Kidney (tissue), 14 donors: Measurements from ENCODE around the gene MSL3. TPM values are rescaled to one million over a fixed set of nuclear protein-coding genes. Genes with fewer than 3 reads are reported as not detected.

Experiments
- DNase-seq, 5 donors: peaks; one replicate each; pipeline ENCODE4 v3.0.0-alpha.2; 2013 to 2020
- FAIRE-seq: peaks from 2 replicates; lab custom pipeline; 2012; peaks lifted over from hg19 to GRCh38; lab: Jason Lieb, UNC
- H3K27ac ChIP-seq, 2 donors: one replicate each; pipeline ENCODE4 v1.7.0; 2013; ENCODE audit warnings: low read depth in 2 of 2, low read length in 2 of 2, inconsistent platforms in 1 of 2
- H3K27me3 ChIP-seq: one replicate; pipeline ENCODE4 v1.7.1; 2013; ENCODE audit warnings: low read length, inconsistent platforms; ENCODE audit not compliant: control insufficient read depth, insufficient read depth
- H3K36me3 ChIP-seq, 3 donors: one replicate each; pipeline versions ENCODE4 v1.7.0 to v1.7.1; 2013; ENCODE audit warnings: low read length in 3 of 3, control low read depth in 1 of 3, inconsistent platforms in 1 of 3; ENCODE audit not compliant: insufficient read depth in 3 of 3, control insufficient read depth in 2 of 3
- H3K4me1 ChIP-seq, 3 donors: one replicate each; pipeline versions ENCODE4 v1.7.0 to v1.7.1; 2013; ENCODE audit warnings: low read length in 3 of 3, inconsistent platforms in 1 of 3, low read depth in 1 of 3; ENCODE audit not compliant: control insufficient read depth in 2 of 3, insufficient read depth in 2 of 3
- H3K4me3 ChIP-seq, 3 donors: one replicate each; pipeline versions ENCODE4 v1.7.0 to v1.8.1; 2013; ENCODE audit warnings: low read length in 3 of 3, control low read depth in 1 of 3, inconsistent platforms in 1 of 3
- H3K9ac ChIP-seq, 3 donors: one replicate each; pipeline versions ENCODE4 v1.7.0 to v1.7.1; 2013; ENCODE audit warnings: low read length in 3 of 3, control low read depth in 1 of 3, inconsistent platforms in 1 of 3
- H3K9me3 ChIP-seq, 3 donors: one replicate each; pipeline versions ENCODE4 v1.7.0 to v1.7.1; 2013; ENCODE audit warnings: low read length in 3 of 3, control low read depth in 1 of 3, inconsistent platforms in 1 of 3; ENCODE audit not compliant: control insufficient read depth in 2 of 3, insufficient read depth in 1 of 3
- intact Hi-C: fragments of 100-400 bp; cut with DNase I; formaldehyde crosslinking; loops from one replicate; pipeline ENCODE4 v1.11.1; 2022
- polyA plus RNA-seq: library from polyadenylated mRNA; stranded (reverse); fragments of 350-450 nt; fragmentation: Illumina TruSeq; extraction: RNeasy Lipid Tissue Mini Kit (QIAGEN cat#74804); gene quantifications from one replicate; pipeline ENCODE4 v1.2.3, GENCODE V29; 2014; ENCODE audit warnings: low read depth, low replicate concordance; ENCODE audit not compliant: insufficient read depth
- total RNA-seq: library from RNA; stranded (reverse); fragmentation: NEBNext Ultra II Directional; extraction: Animal tissue kit (Norgen Biotek cat#: 25700); gene quantifications from one replicate; pipeline ENCODE4 v1.2.1, GENCODE V29; 2021
- TF ChIP-seq, protein P1 (sequence below): IDR thresholded peaks from 3 replicates; pipeline ENCODE4 v1.5.1; 2012; ENCODE audit warnings: mild to moderate bottlenecking, moderate library complexity, borderline replicate concordance; ENCODE audit not compliant: insufficient read depth; ENCODE audit errors: extremely low read depth
- donor health status: control.
- donor health status: control.
- donor health status: control.
- donor health status: control.
- donor health status: control.
- donor health status: DM: yes; HTN: yes; CAD: no.
- donor health status: Normal renal cell carcinoma (clear cell type).

MSL3 gene
- total and polyA plus RNA-seq, 2 donors from 2014 or later = 16.3 to 27.1 TPM

DNA sequence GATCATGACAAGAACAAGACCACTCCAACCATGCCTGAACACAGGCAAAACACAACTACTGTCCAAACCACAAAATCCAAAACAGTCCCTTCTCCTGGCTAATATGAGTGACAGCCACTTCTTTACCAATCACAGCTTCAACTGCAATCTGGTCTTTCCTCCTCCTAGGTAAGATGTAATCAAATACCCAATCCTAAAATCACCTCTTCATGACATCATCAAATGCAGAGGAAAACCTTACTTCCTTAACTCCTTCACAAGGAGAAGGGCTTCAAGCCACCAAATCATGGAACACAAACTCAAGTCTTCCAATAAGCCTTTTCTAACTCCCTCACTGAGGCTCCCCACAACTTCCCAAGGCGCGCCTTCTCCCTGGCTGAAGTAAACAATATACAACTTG lies 4.4 kb upstream of the MSL3 start:
- Histone ChIP-seq H3K9ac (no peak overlapping the region), H3K4me3 (no peak overlapping the region), H3K27ac (no peak overlapping the region), H3K36me3 (no peaks in the 10 kb centered on the region), H3K9me3 (no peaks in the 10 kb centered on the region), H3K4me1 (peaks cover 0 to 2% (median 0%) of the 10 kb centered on the region in 3 donors), H3K27me3 (peaks cover 2% of the 10 kb centered on the region)
- DNase-seq (no peak), FAIRE-seq (no peak)
- TF ChIP-seq, protein P1, sequence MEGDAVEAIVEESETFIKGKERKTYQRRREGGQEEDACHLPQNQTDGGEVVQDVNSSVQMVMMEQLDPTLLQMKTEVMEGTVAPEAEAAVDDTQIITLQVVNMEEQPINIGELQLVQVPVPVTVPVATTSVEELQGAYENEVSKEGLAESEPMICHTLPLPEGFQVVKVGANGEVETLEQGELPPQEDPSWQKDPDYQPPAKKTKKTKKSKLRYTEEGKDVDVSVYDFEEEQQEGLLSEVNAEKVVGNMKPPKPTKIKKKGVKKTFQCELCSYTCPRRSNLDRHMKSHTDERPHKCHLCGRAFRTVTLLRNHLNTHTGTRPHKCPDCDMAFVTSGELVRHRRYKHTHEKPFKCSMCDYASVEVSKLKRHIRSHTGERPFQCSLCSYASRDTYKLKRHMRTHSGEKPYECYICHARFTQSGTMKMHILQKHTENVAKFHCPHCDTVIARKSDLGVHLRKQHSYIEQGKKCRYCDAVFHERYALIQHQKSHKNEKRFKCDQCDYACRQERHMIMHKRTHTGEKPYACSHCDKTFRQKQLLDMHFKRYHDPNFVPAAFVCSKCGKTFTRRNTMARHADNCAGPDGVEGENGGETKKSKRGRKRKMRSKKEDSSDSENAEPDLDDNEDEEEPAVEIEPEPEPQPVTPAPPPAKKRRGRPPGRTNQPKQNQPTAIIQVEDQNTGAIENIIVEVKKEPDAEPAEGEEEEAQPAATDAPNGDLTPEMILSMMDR = no peak
- intact Hi-C loops = no loop called here

DNA sequence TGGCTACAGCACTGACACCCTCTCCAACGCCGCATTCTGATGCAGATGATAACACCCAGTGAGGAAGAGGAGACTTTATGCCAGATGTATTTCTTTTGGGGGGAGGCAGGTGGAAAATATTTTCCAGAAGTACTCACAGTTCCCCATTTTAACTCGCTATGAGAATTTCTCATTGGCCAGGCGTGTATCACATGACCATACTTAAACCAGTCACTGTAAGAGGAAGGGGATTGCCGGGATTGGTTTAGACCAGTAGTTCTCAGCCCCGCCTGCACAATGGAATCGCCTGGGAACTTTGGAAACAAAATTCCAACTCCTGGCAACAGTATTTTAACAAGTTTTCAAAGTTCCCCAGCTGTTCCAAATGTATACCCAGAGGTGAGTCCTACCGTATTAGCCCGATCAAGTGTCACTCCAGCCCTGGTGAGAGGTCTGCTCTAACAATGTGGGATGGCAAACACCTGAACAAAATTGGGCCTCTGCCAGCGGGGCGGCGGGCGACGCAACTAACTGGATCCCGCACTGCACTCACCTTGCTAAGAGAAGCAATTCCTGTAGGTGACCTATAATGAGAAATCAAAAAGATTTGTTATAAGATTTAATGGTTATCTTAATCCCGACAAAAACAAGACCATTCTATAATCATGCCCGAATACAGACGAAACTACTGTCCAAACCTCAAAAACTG lies 2.9 kb upstream of the MSL3 start:
- FAIRE-seq (no peak), DNase-seq (no peak)
- no peaks in the 10 kb centered on the region for H3K36me3 ChIP-seq
- intact Hi-C loops = no loop called here
- no peaks in the 10 kb centered on the region for H3K9me3 ChIP-seq
- no peaks in the 10 kb centered on the region for H3K27me3 ChIP-seq
- no peak overlapping the region for H3K27ac ChIP-seq
- no peak overlapping the region for H3K9ac ChIP-seq
- H3K4me1 ChIP-seq = peaks cover 0 to 2% (median 0%) of the 10 kb centered on the region in 3 donors
- H3K4me3 ChIP-seq = no peak overlapping the region
- TF ChIP-seq, protein P1 = no peak

DNA sequence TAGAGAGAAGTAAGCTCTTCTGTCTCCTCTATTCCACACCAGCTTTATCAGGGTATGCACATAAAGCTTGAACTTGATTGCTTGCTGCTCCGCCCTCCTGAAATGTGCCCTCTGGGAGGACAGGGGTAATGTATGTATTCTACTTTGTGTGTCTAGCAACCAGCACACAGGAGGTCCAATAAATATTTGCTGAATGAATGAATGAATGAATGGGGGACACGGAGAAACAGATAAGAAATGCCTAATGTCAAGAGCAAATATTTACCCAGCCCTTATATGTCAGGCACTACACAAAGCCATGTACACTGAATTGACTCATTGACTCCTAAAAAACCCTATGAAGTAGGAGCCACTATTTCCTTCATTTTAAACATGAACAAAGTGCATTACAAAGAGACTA lies 2.3 kb upstream of the MSL3 start:
- Histone ChIP-seq H3K9me3 (no peaks in the 10 kb centered on the region), H3K27me3 (no peaks in the 10 kb centered on the region), H3K36me3 (no peaks in the 10 kb centered on the region), H3K4me1 (peaks cover 0 to 2% (median 0%) of the 10 kb centered on the region in 3 donors), H3K4me3 (no peak overlapping the region), H3K9ac (no peak overlapping the region), H3K27ac (no peak overlapping the region)
- DNase-seq (no peak), FAIRE-seq (no peak)
- TF ChIP-seq, protein P1 = no peak
- intact Hi-C loops = no loop called here
